DND-41 (cell line): ENCODE measurements around the gene MAST4.

Source experiments
- EZH2 ChIP-seq: IDR thresholded peaks from 3 replicates; pipeline ENCODE4 v1.6.1; 2012; ENCODE audit warnings: borderline replicate concordance, low read depth, mild to moderate bottlenecking, moderate library complexity, low read length, inconsistent platforms; ENCODE audit not compliant: severe bottlenecking
- TF ChIP-seq, protein P1 (sequence below): IDR thresholded peaks from 2 replicates; pipeline ENCODE4 v1.5.1; 2012; ENCODE audit warnings: borderline replicate concordance, low read length, moderate library complexity, mild to moderate bottlenecking; ENCODE audit not compliant: poor library complexity, severe bottlenecking; ENCODE audit errors: extremely low read depth

DNA sequence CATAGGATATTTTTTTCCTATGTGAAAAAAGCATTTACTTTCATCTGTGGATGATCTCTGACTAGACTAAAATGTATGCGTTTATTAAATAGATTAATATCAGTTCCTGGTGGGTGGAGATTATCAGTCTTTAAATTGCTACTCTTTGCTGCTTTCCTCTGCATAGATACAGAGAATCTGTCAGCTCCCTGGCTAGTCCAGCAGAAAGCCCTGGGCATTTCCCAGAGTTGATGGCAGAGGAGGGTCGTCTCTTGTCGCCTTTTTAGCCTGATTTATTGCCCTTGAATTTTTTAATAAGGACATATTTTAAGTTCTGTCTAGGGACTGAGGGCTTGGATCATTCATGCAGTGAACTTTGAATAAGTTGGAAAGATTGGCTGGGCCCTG is 434.9 kb downstream of the MAST4 start:
- no peak for TF ChIP-seq EZH2
- TF ChIP-seq, protein P1, sequence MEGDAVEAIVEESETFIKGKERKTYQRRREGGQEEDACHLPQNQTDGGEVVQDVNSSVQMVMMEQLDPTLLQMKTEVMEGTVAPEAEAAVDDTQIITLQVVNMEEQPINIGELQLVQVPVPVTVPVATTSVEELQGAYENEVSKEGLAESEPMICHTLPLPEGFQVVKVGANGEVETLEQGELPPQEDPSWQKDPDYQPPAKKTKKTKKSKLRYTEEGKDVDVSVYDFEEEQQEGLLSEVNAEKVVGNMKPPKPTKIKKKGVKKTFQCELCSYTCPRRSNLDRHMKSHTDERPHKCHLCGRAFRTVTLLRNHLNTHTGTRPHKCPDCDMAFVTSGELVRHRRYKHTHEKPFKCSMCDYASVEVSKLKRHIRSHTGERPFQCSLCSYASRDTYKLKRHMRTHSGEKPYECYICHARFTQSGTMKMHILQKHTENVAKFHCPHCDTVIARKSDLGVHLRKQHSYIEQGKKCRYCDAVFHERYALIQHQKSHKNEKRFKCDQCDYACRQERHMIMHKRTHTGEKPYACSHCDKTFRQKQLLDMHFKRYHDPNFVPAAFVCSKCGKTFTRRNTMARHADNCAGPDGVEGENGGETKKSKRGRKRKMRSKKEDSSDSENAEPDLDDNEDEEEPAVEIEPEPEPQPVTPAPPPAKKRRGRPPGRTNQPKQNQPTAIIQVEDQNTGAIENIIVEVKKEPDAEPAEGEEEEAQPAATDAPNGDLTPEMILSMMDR = no peak
